ENCODE measurements around the gene PIK3R2. TPM values are rescaled to one million over a fixed set of nuclear protein-coding genes. Genes with fewer than 3 reads are reported as not detected.

Gene PIK3R2
- total RNA-seq, 1 donor from 2014 or later: 41.4 TPM

- no peaks in the 10 kb centered on the region for H3K27me3 ChIP-seq (ENCODE audit: control insufficient read depth, insufficient read depth, low read length)
- peak; percentile 6 for TF ChIP-seq CTCF (IDR thresholded peaks at IDR 0.05; ENCODE audit: insufficient read depth, low read length, poor library complexity, severe bottlenecking)
- H3K36me3 ChIP-seq (ENCODE audit: control insufficient read depth, insufficient read depth, low read length): no peaks in the 10 kb centered on the region
- peak overlapping the region; percentile 92 for H3K4me3 ChIP-seq (ENCODE audit: low read depth, low read length)
- no peak for DNase-seq (ENCODE audit: low read depth)
Measured at GRCh38 chr19:18193388-18194180, 40.6 kb downstream of the PIK3R2 start.

- Histone ChIP-seq H3K4me3 (ENCODE audit: low read depth, low read length) (peak overlapping the region; percentile 92), H3K27me3 (ENCODE audit: control insufficient read depth, insufficient read depth, low read length) (no peaks in the 10 kb centered on the region), H3K36me3 (ENCODE audit: control insufficient read depth, insufficient read depth, low read length) (no peaks in the 10 kb centered on the region)
- TF ChIP-seq CTCF (IDR thresholded peaks at IDR 0.05; ENCODE audit: insufficient read depth, low read length, poor library complexity, severe bottlenecking): no peak
- DNase-seq (ENCODE audit: low read depth): no peak
Measured at GRCh38 chr19:18194181-18194530, 41.2 kb downstream of the PIK3R2 start.

DNA sequence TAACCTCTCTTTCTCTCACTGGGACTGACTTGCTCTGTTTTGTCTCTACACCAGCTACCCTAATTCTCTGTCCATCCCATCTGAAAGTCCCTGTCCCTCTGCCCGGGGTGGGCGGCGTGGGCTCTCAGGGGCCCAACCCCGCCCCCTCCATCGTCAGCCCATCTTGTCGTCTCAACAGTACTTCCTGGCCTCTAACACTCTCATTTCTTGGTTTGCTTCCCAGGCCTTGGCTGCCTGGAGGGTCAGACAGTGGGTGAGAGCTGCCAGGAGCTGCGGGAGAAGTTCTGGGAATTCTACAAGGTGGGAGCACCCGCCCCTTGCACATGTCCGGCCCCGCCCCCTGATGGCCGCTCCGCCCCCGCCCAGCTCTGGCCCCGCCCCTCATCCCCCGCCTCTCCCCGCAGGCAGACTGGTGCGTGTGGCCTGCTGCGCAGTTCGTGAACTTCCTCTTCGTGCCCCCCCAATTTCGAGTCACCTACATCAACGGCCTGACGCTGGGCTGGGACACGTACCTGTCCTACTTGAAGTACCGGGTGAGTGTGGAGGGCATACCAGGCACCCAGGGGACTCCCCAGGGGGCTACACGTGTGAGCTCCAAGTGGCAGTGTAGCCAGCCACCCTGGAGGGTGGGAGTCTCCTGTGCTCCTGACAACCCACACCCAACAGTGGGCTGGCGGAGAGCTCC, 41.7 kb downstream of the PIK3R2 start:
- TF ChIP-seq CTCF (IDR thresholded peaks at IDR 0.05; ENCODE audit: insufficient read depth, low read length, poor library complexity, severe bottlenecking): no peak
- H3K4me3 ChIP-seq (ENCODE audit: low read depth, low read length): no peak overlapping the region
- no peak for DNase-seq (ENCODE audit: low read depth)
- no peaks in the 10 kb centered on the region for H3K36me3 ChIP-seq (ENCODE audit: control insufficient read depth, insufficient read depth, low read length)
- H3K27me3 ChIP-seq (ENCODE audit: control insufficient read depth, insufficient read depth, low read length): no peaks in the 10 kb centered on the region

- no peaks in the 10 kb centered on the region for H3K27me3 ChIP-seq (ENCODE audit: control insufficient read depth, insufficient read depth, low read length)
- H3K4me3 ChIP-seq (ENCODE audit: low read depth, low read length): no peak overlapping the region
- H3K36me3 ChIP-seq (ENCODE audit: control insufficient read depth, insufficient read depth, low read length): no peaks in the 10 kb centered on the region
- no peak for TF ChIP-seq CTCF (IDR thresholded peaks at IDR 0.05; ENCODE audit: insufficient read depth, low read length, poor library complexity, severe bottlenecking)
- no peak for DNase-seq (ENCODE audit: low read depth)
Measured at GRCh38 chr19:18196511-18196845, 43.5 kb downstream of the PIK3R2 start.

DNA sequence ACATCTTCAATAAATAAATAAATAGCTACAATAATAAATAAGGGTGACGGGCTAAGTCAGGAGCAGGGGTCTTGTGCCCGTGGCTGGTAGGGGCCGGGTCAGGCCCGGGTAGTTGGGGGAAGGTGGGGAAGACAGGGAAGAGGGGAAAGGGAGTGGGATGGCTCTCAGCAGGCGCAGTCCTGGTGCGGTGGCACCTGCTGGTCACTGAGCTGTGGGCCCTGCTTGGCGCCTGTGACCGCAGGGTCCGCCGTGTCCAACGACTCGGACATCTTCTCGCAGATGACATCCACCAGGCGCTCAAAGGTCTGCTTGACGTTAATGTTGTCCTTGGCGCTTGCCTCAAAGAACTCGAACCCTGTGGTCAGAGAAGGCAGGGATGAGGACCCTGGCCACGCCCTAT, 44.3 kb downstream of the PIK3R2 start:
- H3K27me3 ChIP-seq (ENCODE audit: control insufficient read depth, insufficient read depth, low read length): no peaks in the 10 kb centered on the region
- no peaks in the 10 kb centered on the region for H3K36me3 ChIP-seq (ENCODE audit: control insufficient read depth, insufficient read depth, low read length)
- H3K4me3 ChIP-seq (ENCODE audit: low read depth, low read length): no peak overlapping the region
- no peak for TF ChIP-seq CTCF (IDR thresholded peaks at IDR 0.05; ENCODE audit: insufficient read depth, low read length, poor library complexity, severe bottlenecking)
- no peak for DNase-seq (ENCODE audit: low read depth)
